A673 (cell line): ENCODE results near the gene EPSTI1. TPM values are rescaled to one million over a fixed set of nuclear protein-coding genes. Genes with fewer than 3 reads are reported as not detected.

ENCODE experiments used
- BruUV-seq: library from RNA; stranded (reverse); fragments of 400-500 nt; replicated peaks from 2 replicates; lab custom pipeline; 2021; lab: Mats Ljungman, UMichigan
- CTCF ChIA-PET: fragments of 300-600 bp; sonication (Branson Sonifier 250); formaldehyde crosslinking; loops from one replicate; lab custom pipeline; 2022; ENCODE audit warnings: antibody characterized with exemption; lab: Charles Lee
- POLR2A ChIA-PET: fragments of 300-600 bp; sonication (Branson Sonifier 250); formaldehyde crosslinking; loops from one replicate; lab custom pipeline; 2022; ENCODE audit warnings: antibody characterized with exemption; ENCODE audit not compliant: low non-redundant PET; lab: Charles Lee
- DNase-seq: peaks from one replicate; pipeline ENCODE4 v3.0.0-alpha.2; 2015; ENCODE audit warnings: low spot score
- H3K27ac ChIP-seq: fragments of 200-600 bp; sonication (generic); 2 replicates; pipeline ENCODE4 v1.5.1; 2016; ENCODE audit warnings: mixed run types, low read depth, mild to moderate bottlenecking, mixed read lengths, antibody characterized with exemption, low read length; ENCODE audit not compliant: poor library complexity, severe bottlenecking
- H3K27me3 ChIP-seq: fragments of 200-600 bp; sonication (generic); replicated peaks from 2 replicates; pipeline ENCODE4 v1.6.1; 2017; ENCODE audit warnings: mixed run types, low read depth, mild to moderate bottlenecking, mixed read lengths, antibody characterized with exemption, low read length; ENCODE audit not compliant: insufficient read depth, poor library complexity
- H3K36me3 ChIP-seq: fragments of 200-600 bp; sonication (generic); 2 replicates; pipeline ENCODE4 v1.6.1; 2016; ENCODE audit warnings: mixed run types, mild to moderate bottlenecking, mixed read lengths, antibody characterized with exemption, low read length; ENCODE audit not compliant: insufficient read depth, poor library complexity, severe bottlenecking
- H3K4me1 ChIP-seq: fragments of 200-600 bp; sonication (generic); 2 replicates; pipeline ENCODE4 v1.6.1; 2017; ENCODE audit warnings: mixed run types, mild to moderate bottlenecking, mixed read lengths, antibody characterized with exemption, low read length; ENCODE audit not compliant: insufficient read depth, poor library complexity, severe bottlenecking
- H3K4me3 ChIP-seq: fragments of 200-600 bp; sonication (generic); 2 replicates; pipeline ENCODE4 v1.5.1; 2016; ENCODE audit warnings: low read depth, mixed run types, mild to moderate bottlenecking, mixed read lengths, low read length; ENCODE audit not compliant: poor library complexity, severe bottlenecking
- H3K9me3 ChIP-seq: fragments of 200-600 bp; sonication (generic); 2 replicates; pipeline ENCODE4 v1.6.1; 2016; ENCODE audit warnings: mixed run types, low read depth, mild to moderate bottlenecking, mixed read lengths, antibody characterized with exemption, low read length; ENCODE audit not compliant: poor library complexity, severe bottlenecking
- CTCF ChIP-seq: fragments of 300-800, 200-600 bp; sonication (generic); conservative IDR thresholded peaks from 2 replicates; pipeline ENCODE4 v1.5.1; 2017; ENCODE audit warnings: low read depth, mild to moderate bottlenecking, antibody characterized with exemption, low read length, moderate library complexity, mixed read lengths
- EZH2 ChIP-seq: fragments of 200-600 bp; sonication (generic); IDR thresholded peaks from 2 replicates; pipeline ENCODE4 v1.6.1; 2017; ENCODE audit warnings: borderline replicate concordance, low read depth, mild to moderate bottlenecking, mixed read lengths, antibody characterized with exemption, low read length; ENCODE audit not compliant: poor library complexity, severe bottlenecking
- intact Hi-C: fragments of 100-400 bp; cut with micrococcal nuclease; formaldehyde crosslinking; loops from one replicate; pipeline ENCODE4 v1.10.0; 2022; ENCODE audit not compliant: unreplicated experiment
- total RNA-seq: library from RNA; stranded (reverse); gene quantifications from 2 replicates; pipeline ENCODE4 v1.2.3, GENCODE V29; 2021

Gene EPSTI1
- total RNA-seq, 1 experiment from 2014 or later, result not detected

GRCh38 chr13:42999491-42999890 is 7.5 kb upstream of the EPSTI1 start:
- BruUV-seq, result no TSS peak
- Histone ChIP-seq H3K27me3 (no peaks in the 10 kb centered on the region), H3K36me3 (no peaks in the 10 kb centered on the region), H3K4me3 (no peak overlapping the region), H3K4me1 (no peaks in the 10 kb centered on the region), H3K27ac (no peak overlapping the region), H3K9me3 (no peaks in the 10 kb centered on the region)
- no peak for TF ChIP-seq EZH2
- CTCF ChIA-PET, result no interaction called here
- intact Hi-C loops, result no loop called here
- no peak for DNase-seq
- POLR2A ChIA-PET, result no interaction called here

- BruUV-seq, result no TSS peak
- ChIA-PET CTCF (no interaction called here), POLR2A (no interaction called here)
- no peaks in the 10 kb centered on the region for H3K4me1 ChIP-seq
- no peaks in the 10 kb centered on the region for H3K9me3 ChIP-seq
- TF ChIP-seq CTCF (no peak), EZH2 (no peak)
- H3K4me3 ChIP-seq, result no peak overlapping the region
- no peaks in the 10 kb centered on the region for H3K36me3 ChIP-seq
- DNase-seq, result no peak
- H3K27me3 ChIP-seq, result no peaks in the 10 kb centered on the region
- intact Hi-C loops, result no loop called here
- no peak overlapping the region for H3K27ac ChIP-seq
These were observed 5.3 kb upstream of the EPSTI1 start for GRCh38 chr13:42997381-42997780.

GRCh38 chr13:42996584-42996983 is 4.5 kb upstream of the EPSTI1 start:
- no TSS peak for BruUV-seq
- intact Hi-C loops, result no loop called here
- no peaks in the 10 kb centered on the region for H3K27me3 ChIP-seq
- no peak overlapping the region for H3K4me3 ChIP-seq
- no peak overlapping the region for H3K27ac ChIP-seq
- POLR2A ChIA-PET, result no interaction called here
- no peaks in the 10 kb centered on the region for H3K9me3 ChIP-seq
- TF ChIP-seq EZH2, result no peak
- TF ChIP-seq CTCF, result no peak
- DNase-seq, result no peak
- CTCF ChIA-PET, result no interaction called here
- no peaks in the 10 kb centered on the region for H3K36me3 ChIP-seq
- no peaks in the 10 kb centered on the region for H3K4me1 ChIP-seq

- no peaks in the 10 kb centered on the region for H3K36me3 ChIP-seq
- no peak for DNase-seq
- no peak overlapping the region for H3K4me3 ChIP-seq
- H3K9me3 ChIP-seq, result no peaks in the 10 kb centered on the region
- H3K27me3 ChIP-seq, result no peaks in the 10 kb centered on the region
- H3K4me1 ChIP-seq, result no peaks in the 10 kb centered on the region
- BruUV-seq, result no TSS peak
- H3K27ac ChIP-seq, result no peak overlapping the region
- TF ChIP-seq EZH2, result no peak
- no peak for TF ChIP-seq CTCF
- ChIA-PET POLR2A (no interaction called here), CTCF (no interaction called here)
- intact Hi-C loops, result no loop called here
These were observed 2.8 kb upstream of the EPSTI1 start for GRCh38 chr13:42994878-42995277.
